UCSD-AML1 (cell line): ENCODE measurements around the gene TMEM270.
A peak's percentile ranks its signal among the peaks of the same experiment; 100 is the strongest.

Source experiments
- DNase-seq: peaks from one replicate; lab custom pipeline; 2025; ENCODE audit not compliant: unreplicated experiment; lab: John Stamatoyannopoulos, UW

The TMEM270 gene

DNA sequence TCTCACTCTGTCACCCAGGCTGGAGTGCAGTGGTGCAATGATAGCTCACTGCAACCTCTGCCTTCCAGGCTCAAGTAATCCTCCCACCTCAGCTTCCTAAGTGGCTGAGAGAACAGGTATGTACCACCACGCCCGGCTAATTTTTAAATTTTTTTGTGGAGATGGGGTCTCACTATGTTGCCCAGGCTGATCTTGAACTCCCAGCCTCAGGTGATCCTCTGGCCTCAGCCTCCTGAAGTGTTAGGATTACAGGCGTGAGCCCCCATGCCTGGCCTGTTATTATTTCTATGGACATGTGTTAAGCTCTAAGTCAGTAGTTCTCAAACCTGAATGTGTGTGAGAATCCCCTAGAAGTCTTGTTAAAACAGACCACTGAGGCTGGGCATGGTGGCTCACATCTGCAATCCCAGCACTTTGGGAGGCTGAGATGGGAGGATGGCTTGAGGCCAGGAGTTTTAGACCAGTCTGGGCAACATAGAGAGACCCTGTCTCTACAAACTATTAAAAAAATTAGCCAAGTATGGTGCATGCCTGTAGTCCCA lies 24.5 kb downstream of the TMEM270 start:
- no peak for DNase-seq

DNA sequence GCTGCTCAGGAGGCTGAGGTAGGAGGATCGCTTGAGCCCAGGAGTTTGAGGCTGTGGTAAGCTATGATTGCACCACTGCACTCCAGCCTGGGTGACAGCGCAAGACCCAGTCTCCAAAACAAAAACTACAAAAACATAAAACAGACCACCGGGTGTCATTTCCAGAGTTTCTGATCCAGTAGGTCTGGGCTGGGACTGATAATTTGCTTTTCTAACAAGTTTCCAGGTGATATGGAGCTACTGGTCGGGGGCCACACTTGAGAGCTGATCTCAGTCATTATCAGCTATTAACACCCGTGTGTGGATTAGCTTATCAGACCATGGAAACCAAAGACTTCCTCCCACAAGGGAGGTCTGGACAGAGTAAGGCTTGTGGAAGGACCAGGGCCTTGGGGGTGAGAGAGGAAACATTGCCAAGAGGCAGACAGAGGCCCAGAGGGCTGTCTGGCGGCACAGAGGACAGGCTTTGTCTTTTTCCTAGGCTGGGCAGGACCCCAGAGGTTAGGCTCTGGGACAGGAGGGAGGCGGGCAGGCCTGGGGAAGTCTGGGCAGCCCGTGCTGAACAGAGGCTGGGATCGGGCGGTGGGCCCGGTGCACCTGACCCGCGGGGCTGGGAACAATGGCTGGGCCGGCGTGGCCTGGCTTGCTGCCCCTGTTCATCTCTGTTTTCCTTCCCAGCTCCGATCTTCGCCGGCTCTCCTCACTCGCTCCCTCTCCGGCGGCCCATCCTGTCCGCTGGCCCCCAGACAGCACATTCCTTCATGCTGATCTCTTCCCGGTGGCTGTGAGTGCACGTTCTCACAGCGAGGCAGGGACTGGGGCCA lies 25.2 kb downstream of the TMEM270 start:
- DNase-seq: peak; percentile 58

GRCh38 chr7:73887762-73888161 lies 26.8 kb downstream of the TMEM270 start:
- DNase-seq: no peak

DNA sequence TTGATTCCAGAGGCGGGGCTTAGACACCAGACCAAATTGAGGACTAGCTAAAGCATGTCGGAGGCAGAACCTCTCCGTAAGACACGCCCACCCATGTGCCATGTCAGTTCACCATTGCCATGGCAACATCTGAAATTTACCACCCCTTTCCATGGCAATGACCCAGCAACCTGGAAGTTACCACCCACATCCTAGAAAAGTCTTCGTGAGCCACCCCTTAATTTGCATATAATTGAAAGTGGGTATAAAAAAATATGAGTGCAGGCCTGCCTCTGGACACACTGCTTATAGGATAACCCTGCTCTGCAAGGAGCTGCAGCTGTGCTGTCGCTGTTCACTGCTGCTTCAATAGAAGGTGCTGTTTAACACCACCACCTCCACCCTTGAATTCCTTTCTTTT lies 28.0 kb downstream of the TMEM270 start:
- DNase-seq: no peak

DNA sequence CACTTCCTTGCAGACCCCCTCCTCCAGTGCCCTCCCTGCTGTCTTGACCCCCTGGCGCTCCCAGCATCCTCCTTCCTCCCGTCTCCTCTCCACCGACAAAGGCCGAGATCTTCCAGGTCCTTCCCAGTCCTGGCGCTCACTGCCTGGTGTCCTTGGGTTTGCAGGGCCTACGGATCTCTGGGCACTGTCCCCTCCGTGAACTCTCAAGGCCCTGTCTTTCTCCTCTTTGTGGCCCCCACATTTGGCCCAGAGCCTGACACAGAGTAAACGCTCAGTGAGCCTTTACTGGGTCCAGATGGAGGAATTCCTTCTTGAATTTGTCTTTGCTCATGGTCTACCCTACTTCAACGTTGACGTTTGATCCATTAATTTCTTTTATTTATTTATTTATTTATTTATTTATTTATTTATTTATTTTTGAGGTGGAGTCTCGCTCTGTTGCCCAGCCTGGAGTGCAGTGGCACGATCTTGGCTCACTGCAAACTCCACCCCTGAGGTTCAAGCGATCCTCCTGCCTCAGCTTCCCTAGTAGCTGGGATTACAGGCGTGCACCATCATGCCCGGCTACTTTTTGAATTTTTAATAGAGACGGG lies 29.7 kb downstream of the TMEM270 start:
- no peak for DNase-seq

- DNase-seq: peak; percentile 11
These were observed 30.4 kb downstream of the TMEM270 start for GRCh38 chr7:73891178-73891885.

GRCh38 chr7:73892003-73892999 lies 31.3 kb downstream of the TMEM270 start:
- DNase-seq: no peak

- DNase-seq: no peak
These were observed 32.6 kb downstream of the TMEM270 start for GRCh38 chr7:73893342-73894101.

- DNase-seq: no peak
These were observed 33.2 kb downstream of the TMEM270 start for GRCh38 chr7:73894166-73894565.

DNA sequence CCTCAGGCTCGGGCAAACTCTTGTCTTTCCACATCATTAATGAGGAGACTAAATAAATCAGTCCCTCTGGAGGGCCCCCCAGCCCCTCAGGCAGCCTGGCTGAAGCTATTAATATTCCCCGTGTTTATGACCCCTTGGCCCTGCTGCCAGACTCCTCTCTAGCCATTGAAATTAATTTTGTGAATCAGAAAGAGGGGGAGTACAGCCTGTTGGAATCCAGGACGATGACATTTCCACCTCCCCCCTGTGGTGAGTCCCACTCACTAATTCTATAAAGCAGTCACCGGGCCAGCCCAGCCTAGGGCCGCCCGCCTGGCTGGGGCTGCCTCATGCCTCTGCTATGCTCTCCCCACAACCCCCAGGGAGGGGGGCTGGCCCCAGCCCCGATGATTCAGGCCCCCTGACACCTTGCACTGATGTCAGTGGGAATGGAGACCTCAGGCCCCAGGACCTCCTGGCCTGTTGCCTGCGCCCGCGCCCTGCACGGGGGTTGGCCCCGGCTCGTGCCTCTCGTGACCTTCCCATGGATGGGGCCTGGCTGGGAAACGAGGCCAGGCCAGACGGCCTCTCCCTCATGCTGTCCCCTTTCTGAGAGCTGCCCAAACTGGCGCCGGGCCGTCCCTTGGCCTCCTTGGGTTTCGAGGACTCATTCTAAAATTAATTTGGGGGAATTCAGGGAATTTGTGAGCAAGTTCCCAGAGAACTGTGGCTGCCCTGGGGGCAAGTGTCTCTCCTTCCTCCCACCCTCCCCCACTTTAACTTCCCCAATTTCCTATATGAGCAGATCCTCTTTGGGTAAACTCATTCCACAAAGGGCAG lies 34.0 kb downstream of the TMEM270 start:
- no peak for DNase-seq

- DNase-seq: no peak
These were observed 34.7 kb downstream of the TMEM270 start for GRCh38 chr7:73895626-73896025.

GRCh38 chr7:73896454-73896853 lies 35.5 kb downstream of the TMEM270 start:
- no peak for DNase-seq

DNA sequence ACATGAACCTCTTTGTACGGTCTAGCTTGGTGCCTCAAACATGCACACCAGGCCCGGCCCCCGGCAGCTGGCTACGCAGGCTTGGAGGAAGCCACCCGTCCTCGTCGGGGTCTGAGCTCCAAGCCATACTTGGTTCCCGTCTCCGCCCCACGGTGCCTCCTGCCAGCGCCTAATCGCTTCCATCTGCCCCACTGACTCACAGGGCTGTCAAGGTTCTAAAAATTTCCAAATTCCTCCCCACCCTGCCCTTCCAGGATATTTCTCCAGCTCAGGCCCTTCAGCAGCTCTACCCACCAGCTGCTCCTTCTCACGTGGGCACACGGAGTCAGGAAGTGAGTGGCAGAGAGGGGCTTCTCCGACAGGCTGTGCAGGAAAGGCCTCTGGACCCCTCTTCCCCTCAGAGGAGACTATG lies 38.8 kb downstream of the TMEM270 start:
- no peak for DNase-seq

GRCh38 chr7:73900286-73900685 lies 39.3 kb downstream of the TMEM270 start:
- DNase-seq: no peak

- DNase-seq: no peak
These were observed 40.4 kb downstream of the TMEM270 start for GRCh38 chr7:73901231-73901822.

DNA sequence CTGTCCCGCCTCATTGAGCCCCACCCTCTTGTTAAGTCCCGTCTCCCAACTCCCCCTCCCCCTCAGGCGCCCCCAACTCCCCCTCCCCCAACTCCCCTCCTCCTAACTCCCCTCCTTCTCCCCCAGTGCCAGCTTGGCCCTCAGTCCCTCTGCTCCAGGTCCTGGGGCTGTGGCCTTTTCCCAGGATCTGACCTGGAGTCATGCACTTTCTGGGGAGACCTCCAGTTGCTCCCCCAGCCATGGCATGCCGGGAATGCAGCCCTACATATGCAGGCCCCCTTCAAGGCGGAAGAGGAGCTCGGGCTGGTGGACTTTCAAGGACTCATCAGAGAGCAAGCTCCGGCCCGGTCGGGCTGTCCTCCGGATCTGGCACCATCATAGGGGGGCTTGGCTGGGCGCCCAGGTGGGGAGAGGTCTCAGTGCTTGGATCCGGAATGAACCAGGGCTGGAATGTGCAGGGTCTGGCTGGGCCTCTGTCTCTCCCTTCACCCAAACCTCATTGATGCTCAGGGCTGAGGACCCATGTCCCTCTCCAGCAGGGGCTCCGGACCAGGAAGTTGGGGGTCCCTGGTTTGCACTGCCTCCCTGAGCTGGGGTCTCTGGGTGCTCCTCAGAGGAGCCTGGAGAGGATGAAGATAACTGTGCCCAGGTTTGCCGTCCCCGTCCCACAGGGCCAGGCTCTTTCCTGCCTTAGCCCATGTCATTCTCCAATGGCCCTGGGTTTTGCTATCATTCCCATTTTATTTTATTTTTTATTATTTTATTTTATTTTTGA lies 41.1 kb downstream of the TMEM270 start:
- DNase-seq: no peak

- no peak for DNase-seq
These were observed 42.6 kb downstream of the TMEM270 start for GRCh38 chr7:73903321-73904218.
